GM12891 (cell line): ENCODE data around the gene SPOCK1.

Source experiments
- PAX5 ChIP-seq: IDR thresholded peaks from 2 replicates; pipeline ENCODE4 v1.6.1; 2011; ENCODE audit warnings: low read length, moderate library complexity, mild to moderate bottlenecking; ENCODE audit not compliant: insufficient read depth, severe bottlenecking
- POLR2A ChIP-seq: IDR thresholded peaks from 2 replicates; pipeline ENCODE4 v1.6.1; 2011; ENCODE audit warnings: low read depth, low read length, control low read depth
- POLR2AphosphoS5 ChIP-seq: IDR thresholded peaks from 2 replicates; pipeline ENCODE4 v1.6.1; 2011; ENCODE audit warnings: low read depth, low read length, control low read depth
- POU2F2 ChIP-seq: IDR thresholded peaks from 2 replicates; pipeline ENCODE4 v1.6.1; 2011; ENCODE audit warnings: low read depth, mild to moderate bottlenecking, control low read depth, low read length, moderate library complexity
- TAF1 ChIP-seq: IDR thresholded peaks from 2 replicates; pipeline ENCODE4 v1.6.1; 2011; ENCODE audit warnings: low read depth, low read length, control low read depth

DNA sequence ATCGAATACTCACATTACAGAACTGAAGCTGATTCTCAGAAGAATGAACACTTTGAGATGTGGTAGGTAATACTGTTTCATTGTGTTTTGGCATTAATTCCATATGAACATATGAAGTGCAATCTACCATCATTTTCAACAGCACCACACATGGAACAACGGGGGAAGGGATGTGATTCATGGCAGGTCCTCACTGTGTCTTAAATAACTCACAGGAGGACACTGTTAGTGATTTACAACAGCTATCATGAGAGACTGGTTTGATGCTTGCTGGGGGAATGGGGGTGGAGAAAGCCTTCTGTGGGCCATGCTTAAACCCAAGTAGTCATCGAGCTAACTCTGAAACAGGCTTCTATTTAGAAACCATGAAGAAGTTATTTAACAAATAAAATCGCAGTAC lies 232.9 kb downstream of the SPOCK1 start:
- TF ChIP-seq POLR2A = no peak
- TF ChIP-seq POU2F2 = no peak
- TF ChIP-seq PAX5 = no peak
- no peak for TF ChIP-seq TAF1
- no peak for TF ChIP-seq POLR2AphosphoS5
